Urothelium cell line (cell line): ENCODE measurements around the gene TMEM123.
A peak's percentile ranks its signal among the peaks of the same experiment; 100 is the strongest.

Source experiments
- DNase-seq: peaks from one replicate; pipeline ENCODE4 v3.0.0; 2011; ENCODE audit warnings: low spot score, mixed read lengths
- FAIRE-seq: peaks from 2 replicates; lab custom pipeline; 2011; peaks lifted over from hg19 to GRCh38; lab: Jason Lieb, UNC

TMEM123 gene

DNA sequence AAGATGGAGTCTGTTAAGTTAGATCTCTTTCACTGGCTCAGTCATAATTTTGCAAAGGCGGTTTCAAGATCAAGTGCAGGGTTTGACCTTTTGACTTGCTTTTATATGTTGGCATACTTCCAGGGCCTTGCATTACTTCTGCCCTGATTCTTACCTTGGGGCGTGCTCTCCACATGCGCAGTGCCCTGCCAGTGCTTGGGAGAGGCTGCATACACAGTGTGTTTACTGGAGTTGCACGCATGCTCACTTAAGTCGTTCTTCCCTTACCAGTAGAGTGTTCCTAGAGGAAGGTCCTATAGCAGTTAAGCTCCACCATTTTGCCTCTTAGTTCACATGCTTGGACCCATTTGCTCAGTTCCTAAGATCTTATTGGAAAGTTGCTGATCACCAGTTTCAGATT, 21.0 kb upstream of the TMEM123 start:
- DNase-seq = no peak

DNA sequence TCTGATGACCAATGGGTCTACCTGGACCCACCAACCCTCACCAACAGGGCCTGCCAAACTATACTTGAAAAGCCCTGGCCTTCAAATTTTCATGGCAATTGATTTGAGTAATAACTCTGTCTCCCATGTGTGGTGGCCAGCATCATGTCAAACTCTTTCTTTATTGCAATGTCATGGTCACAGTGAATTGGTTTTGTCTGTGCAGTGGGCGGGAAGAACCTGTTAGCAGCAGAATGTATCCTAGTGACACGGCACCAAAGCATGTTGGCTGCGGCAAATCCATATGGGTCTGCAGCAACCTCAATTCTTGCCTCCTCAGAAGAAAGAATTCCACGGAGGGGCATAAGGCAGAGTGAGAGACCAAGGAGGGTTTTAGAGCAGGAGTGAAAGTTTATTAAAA, 19.6 kb upstream of the TMEM123 start:
- FAIRE-seq = no peak
- no peak for DNase-seq

More for the DNA sequence above, 21.0 kb upstream of the TMEM123 start:
- no peak for FAIRE-seq

DNA sequence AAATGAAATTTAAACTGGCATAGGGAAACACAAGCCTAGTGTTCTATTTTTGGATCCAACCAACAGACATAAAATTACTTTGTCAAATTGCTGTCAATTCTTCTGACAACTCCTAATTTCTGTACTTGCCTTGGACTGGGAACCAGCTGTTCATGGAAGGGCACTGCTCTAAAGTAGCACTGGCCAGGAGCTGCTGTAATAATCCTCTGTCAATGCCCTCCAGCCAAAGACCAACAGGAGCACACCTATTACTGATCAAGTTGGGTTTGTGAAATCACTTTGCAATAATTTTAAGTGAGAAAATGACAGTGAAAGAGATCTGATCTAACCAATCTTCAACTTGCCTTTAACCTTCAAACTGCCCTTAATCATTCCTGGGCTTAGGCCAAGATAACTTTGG, 18.9 kb upstream of the TMEM123 start:
- FAIRE-seq (no peak), DNase-seq (no peak)

DNA sequence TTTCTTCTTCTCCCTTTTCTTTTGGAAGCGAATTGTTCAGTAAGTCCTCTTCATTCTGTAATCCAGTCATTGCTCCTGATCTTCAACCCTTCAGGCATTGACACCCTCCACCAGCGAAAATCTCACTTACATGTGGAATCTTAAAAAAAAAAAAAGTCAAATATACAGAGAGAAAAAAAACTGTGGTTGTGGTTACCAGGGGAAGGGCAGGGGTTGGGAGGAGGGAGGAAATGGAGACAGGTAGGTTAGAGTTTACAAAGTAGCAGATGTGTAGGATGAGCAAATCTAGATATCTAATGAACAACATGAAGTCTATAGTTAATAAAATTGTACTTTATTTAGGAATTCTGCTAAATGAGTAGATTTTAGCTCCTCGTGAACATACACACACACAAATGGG, 17.7 kb upstream of the TMEM123 start:
- no peak for DNase-seq
- FAIRE-seq = no peak

DNA sequence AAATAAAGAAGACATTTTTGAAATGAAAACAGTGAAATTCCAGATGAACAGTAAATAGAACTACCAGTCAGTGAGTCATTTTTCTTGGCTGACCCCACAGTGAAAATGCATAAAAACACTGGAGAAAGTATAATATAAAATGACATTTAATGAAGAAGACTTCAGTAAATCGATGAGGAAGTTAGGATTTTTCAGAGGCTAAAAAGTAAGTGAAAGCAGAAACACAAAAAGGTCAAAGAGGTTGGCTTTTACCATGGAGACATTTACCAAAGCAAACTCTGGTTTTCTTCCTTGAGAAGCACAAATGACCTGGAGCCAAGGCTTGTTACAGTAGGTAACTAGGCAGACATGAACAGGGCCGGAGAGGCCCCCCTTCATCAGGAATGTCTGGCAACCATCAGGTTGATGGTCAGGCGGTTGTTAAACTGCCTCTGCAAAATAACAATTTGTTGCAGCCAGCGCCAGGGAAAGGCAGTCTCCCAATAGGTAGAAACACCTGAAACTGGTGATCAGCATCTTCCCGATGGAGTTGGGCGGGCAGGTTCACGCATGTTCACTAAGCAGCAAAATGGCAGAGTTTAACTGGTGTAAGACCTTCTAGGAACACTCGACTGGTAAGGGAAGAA, 16.7 kb upstream of the TMEM123 start:
- DNase-seq (no peak), FAIRE-seq (no peak)

DNA sequence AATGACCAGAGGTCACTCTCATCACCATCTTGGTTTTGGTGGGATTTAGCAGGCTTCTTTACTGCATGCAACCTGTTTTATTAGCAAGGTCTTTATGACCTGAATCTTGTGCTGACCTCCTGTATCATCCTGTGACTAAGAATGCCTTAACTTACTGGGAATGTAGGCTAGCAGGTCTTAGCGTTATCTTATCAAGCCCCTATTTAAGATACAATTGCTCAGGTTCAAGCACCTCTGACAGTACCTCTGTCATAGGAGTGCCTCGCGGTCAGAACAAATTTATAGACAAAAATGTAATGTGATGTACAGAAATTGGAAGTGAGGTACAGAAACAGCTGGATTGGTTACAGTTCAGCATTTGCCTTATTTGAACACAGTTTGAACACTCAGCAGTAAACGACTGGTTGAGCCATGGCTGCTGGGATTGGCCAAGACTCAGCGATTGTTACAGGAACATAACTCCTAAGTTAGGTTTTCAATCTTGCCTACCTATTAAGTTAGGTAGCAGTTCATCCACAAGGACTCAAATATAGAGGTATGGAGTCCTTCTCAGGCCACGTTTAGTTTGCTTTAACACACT, 16.1 kb upstream of the TMEM123 start:
- DNase-seq (no peak), FAIRE-seq (no peak)

DNA sequence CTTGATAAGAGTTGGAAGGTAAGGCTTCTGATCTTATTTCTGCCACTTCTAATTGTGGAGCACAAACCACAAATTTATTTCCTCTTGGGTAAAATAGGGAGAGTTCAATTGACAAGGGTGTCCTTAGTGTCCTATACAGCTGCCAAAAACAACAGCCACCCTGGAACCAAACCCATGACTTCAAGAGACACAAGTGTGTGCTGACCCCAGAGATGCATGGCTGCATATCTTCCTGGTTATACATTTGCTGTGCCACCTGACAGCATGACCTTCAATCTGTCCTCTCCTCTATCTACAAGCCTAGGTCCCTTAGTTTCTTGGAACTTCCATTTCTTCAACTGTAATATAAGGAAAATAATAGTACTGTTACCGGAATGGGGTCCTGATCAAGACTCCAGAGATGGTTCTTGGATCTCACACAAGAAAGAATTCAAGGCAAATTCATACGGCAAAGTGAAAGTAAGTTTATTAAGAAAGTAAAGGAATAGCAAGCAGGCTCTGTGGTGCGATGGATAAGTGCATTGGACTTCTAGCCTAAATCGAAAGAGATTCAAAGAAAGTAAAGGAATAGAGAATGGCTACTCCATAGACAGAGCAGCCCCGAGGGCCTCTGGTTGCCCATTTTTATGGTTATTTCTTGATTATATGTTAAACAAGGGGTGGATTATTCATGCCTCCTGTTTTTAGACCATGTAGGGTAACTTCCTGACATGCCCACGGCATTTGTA, 15.5 kb upstream of the TMEM123 start:
- FAIRE-seq (no peak), DNase-seq (no peak)

DNA sequence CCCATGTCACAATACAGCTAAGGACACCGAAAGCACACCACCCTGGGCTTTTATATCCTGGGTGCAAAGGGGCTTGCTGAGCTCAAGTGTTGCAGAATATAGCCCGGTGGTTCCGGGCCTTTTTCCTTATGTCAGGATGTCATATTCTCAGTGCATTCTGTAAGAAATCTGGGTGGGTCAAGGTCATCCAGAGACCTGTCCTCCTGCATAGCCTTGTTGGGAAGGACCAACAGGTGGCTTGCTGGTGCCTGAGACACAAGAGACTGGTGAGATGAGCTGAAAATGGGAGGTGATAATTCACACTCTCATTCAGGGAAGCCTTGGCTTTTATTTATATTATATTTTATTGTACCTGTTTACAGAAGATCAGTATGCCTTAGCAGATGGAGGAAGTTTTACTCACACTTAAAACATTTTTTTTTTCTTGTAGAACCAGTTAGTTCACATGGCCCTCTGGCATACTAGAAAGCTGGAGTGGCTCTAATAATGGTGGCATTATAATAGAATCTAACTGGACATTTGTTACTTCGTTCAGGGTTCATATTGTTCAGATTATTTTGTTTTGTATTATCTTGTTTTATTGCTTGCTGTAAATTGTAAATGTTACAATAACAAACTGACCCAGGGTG, 14.6 kb upstream of the TMEM123 start:
- no peak for FAIRE-seq
- no peak for DNase-seq

DNA sequence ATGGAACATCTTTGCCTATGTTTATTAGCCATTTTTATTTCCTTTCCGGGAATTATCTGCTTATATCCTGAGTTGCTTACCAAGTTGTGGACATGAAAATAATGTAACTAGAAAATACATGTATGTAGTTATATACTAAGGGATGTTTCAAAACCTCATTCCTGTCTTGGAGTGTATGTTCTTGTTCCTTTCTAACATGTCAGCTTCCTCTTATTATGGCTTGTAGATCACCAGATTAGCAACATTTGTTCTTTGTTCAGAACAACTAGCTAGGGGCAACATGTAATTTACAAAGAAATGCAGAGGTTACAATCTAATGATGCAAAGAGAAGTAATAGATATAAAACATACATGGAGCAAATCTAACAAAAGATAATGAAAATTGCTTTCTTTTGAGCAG, 13.1 kb upstream of the TMEM123 start:
- FAIRE-seq = no peak
- no peak for DNase-seq

DNA sequence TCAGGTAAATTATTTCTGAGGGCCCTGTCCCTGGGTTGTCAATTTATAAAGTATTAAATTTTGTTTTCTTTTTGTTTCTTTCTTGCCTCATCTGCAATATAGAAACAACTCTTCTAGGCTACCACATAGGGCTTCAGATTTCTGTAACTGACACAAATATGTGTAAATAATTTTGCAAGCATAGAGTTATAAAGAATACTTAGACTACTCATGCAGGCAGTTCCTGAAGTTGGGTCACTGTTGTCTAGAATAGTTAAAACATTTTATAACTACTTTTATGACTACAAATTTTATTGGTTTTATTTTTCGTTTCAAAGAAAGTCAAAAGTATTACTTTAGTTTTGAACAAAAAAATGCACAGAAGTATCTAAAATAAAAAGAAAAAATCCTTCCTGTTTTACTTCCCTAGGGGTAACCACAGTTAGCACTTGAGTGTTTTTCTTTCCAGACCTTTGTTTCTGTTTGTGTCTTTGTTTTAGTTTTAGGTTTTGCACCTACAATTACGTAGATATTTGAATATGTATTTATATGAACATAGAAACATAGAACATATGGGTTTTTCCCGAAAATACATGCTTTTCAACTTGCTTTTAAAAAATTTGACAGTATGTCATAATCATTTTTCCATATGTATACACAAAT, 12.4 kb upstream of the TMEM123 start:
- no peak for DNase-seq
- FAIRE-seq = no peak

DNA sequence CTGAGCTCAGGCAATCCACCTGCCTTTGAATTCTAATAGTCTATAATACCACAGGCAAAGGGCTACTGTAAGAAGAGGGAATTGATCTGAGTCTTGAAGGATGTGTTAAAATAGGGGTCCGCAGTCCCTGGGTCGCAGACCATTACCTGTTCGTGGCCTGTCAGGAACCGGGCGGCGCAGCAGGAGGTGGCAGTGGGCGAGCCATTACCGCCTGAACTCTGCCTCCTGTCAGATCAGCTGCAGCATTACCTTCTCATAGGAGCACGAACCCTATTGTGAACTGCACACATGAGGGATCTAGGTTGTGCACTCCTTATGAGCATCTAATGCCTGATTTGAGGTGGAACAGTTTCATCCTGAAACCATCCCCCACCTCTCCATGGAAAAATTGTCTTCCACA, 11.5 kb upstream of the TMEM123 start:
- no peak for DNase-seq
- FAIRE-seq = no peak

DNA sequence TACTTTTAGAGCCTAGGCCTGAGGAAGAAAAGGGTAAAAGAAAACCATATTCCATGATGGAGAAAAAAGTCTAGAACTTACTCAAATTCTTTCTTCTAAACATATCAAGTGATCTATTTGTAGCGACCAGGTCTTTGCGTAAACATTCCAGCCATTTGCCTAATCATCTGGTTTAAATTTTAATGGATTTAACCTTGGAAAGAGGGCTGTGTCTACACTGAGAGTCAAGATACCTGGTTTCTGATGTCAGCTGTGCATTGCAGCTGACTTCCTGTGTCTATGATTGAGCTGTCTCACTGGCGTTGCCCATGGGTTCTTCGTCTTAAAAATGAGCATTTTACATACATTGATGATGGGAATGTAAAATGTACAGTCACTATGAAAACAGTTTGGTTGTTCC, 10.0 kb upstream of the TMEM123 start:
- no peak for FAIRE-seq
- DNase-seq = no peak

DNA sequence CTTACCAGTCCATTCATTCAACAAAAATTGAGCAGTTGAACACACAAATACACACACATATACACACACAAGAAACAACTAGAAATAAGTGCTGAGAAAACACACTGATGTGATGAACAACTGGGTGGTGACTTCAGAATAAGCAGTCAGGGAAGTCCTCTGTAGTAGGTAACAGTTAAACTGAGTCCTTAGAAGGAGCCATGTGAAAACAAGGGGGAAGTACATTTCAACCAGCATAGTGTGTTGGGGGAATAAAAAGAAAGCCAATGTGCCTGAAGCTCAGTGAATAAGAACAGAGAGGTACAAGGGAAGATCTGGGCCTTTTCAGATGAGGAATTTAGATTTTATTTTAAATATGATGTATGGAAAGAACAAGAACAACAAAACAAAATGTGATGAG, 6.8 kb upstream of the TMEM123 start:
- no peak for DNase-seq
- FAIRE-seq = no peak

DNA sequence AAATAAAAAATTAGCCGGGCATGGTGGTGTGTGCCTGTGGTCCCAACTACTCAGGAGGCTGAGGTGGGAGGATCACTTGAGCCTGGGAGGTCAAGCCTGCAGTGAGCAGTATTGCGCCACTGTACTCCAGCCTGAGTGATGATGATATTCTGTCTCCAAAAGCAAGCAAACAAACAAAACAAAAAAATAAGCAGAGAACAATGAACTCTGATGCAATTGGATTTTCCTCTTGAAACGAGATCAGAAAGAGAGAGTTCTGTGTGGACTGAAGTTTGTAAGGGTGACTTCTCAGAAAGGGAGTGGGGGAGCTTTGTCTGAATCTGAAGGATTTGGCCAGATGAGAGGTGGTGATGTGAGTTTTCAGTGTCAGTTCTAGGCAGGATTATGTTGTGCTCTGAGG, 6.0 kb upstream of the TMEM123 start:
- FAIRE-seq = no peak

DNA sequence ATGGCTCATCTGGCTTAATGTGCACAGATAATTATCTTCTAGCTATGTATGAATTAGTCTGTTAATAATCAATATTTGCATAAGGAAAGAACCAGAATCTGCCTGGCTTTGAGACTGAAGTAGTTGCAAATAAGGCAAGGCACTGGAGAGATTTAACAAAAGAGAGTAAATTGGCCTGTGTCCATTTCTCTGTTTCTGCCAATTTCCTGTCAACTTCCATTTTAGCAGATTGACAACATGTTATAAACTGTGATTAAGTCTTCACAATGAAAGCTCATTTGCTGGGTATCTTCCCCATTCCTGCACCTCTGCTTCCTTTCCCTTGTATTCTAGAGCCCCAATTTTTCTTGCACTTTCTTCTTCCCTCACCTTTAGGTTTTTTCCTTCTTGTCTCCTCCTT, 5.3 kb upstream of the TMEM123 start:
- no peak for FAIRE-seq
- DNase-seq = no peak

More for the DNA sequence above, 6.0 kb upstream of the TMEM123 start:
- DNase-seq = no peak

DNA sequence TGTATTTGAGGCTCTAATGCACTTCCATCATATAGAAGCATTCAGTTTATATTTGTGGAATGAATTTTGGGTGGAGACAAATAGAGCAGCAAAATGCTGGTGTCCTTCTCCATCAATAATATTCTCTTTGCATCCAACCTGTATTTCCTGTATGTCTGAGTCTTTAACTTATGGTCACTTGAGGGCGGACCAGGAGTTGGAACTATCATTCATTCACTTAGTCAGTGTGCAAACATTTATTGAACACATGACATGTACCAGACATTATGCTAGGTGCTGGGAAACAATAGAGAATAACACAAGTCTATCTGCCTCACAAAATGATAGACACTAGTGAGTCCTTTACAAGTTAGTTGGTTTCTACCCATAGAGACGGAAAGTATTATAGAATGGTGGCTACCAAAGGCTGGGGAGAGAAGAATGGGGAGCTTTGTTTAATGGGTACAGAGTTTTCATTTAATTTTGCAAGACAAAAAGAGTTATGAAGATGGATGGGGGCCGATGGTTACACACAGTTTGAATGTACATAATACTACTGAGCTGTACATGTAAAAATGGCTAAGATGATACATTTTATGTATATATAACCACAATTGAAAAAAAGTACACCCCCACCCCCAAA, 4.6 kb upstream of the TMEM123 start:
- FAIRE-seq = no peak
- no peak for DNase-seq

DNA sequence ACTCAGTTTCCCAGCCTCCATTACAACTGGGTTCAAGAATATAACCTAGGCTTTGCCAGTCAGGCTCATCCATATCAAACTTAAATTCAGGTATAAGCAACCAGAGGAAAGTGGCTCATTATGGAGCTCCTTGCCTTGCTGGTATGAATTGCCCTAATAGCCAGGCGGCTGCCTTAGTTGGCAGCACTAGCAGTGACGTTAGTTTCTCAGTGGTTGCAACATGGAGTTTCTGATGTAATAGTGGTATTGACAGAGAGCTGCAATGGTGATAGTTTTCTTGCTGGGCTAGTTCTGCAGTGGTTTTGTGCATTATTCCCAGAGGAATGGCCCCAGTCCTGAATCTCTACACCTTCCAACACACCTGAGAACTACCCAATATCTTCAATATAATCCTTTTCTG, 3.8 kb upstream of the TMEM123 start:
- FAIRE-seq (no peak), DNase-seq (no peak)

DNA sequence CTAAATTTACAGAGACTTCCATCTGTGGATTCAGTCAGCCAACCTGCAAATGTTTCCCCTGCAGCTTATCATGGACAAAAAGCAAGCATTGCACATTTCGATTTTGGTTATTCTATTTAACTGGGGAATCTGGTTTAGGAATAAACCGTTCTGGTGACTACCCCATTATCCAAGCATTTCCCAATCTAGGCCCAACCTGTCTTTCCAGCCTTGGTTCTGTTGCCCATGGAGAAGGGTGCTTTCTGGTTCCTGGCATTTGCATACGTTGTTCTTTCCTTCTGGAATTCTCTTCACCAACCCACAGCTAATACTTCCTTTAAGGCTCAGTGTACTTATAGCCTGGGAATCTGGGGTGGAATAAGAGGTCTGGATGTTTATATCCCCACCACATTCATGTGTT, 1.4 kb upstream of the TMEM123 start:
- FAIRE-seq (no peak), DNase-seq (no peak)

DNA sequence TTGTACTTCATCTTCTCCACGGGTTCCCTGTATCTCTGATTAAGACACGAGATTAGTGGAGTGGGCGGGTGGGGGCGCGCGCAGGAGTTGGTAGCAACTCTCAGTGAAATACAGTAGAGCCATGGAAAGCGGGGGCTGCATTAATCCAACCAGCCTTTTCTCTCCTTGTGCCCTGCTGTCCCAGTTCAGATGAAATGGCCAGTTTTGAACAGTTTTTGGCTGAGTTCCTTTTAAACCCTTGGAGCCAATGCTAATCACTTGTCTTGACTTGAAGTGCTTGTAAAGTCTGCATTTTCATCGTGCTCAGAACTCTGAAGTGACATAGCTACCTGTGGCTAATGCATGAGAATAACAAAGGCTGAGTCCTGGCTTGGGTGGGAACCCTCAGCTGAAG, 734 bp upstream of the TMEM123 start:
- no peak for FAIRE-seq
- peak; percentile 18 for DNase-seq

DNA sequence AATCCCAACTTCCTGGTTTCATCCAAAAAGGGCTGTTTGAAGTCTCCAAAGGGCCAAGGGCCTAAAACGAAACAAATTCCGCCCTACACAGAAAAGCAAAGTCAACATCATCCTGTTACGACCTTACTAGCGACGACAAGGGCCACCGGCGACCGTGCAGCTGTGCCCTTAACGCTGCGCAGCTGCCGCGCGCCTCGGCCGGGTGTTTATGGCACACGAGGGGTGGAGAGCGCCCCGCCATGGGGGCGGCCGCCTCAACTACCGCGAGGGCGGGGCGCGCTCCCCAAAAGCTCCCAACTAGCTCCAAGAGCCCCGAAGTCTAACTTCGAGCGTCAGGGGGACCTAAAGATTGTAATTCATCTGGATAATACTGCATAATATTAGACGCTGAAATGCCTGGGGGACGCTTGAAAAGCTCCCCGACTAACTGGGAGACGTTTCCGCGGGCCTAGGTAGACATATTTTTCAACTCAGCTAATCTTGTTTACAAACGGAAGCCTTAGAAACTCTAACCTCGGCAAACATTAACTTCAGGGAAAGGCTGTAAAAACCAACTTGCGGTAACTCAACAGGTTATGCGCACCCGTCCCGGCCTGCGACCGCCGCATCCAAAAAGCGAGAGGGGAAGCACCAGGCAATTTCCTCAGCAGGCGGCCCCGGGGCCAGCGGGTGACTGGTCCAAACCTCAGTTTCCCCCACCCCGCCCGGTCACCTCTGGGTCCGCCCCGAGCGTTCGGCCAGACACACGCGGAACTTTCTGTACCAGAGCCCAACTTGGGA, 694 bp downstream of the TMEM123 start:
- peak; percentile 53 for DNase-seq

More for the DNA sequence above, 694 bp downstream of the TMEM123 start:
- FAIRE-seq = peak; percentile 17
